Uterus (tissue), 2 donors: Measurements from ENCODE around the gene SLC35F3.
"Not testable (repeated sequence)": the region's sequence is repeated elsewhere in the genome, so short reads cannot be mapped to it uniquely, and the experiment has no call there.

Source experiments
- POLR2A ChIP-seq, 2 donors: fragments of 450-650 bp; IDR thresholded peaks; one replicate each; pipeline ENCODE4 v1.6.1; 2016; ENCODE audit warnings: antibody characterized with exemption in 2 of 2, mild to moderate bottlenecking in 1 of 2, moderate library complexity in 1 of 2
- TF ChIP-seq, protein P1 (sequence below), 4 experiments: fragments of 200-600 bp in 2 of 4; fragments of 450-650 bp in 2 of 4; sonication (generic) in 2 of 4; IDR thresholded peaks; one replicate each; pipeline ENCODE4 v1.5.1; 2016 to 2019; ENCODE audit warnings: antibody characterized with exemption in 4 of 4, mild to moderate bottlenecking in 2 of 4, moderate library complexity in 1 of 4

DNA sequence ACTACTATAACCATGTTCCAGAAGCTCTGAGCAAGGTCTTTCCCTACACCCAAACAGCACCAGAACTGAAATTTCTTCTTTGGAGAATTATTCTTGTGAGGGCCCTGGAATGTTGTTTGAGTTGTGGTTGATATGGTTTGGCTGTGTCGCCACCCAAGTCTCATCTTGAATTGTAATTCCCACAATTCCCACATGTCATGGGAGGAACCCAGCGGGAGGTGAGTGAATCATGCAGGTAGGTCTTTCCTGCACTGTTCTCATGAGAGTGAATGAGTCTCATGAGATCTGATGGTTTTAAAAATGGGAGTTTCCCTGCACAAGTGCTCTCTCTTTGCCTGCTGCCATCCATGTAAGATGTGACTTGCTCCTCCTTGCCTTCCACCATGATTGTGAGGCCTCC is 272.4 kb downstream of the SLC35F3 start:
- TF ChIP-seq, protein P1, sequence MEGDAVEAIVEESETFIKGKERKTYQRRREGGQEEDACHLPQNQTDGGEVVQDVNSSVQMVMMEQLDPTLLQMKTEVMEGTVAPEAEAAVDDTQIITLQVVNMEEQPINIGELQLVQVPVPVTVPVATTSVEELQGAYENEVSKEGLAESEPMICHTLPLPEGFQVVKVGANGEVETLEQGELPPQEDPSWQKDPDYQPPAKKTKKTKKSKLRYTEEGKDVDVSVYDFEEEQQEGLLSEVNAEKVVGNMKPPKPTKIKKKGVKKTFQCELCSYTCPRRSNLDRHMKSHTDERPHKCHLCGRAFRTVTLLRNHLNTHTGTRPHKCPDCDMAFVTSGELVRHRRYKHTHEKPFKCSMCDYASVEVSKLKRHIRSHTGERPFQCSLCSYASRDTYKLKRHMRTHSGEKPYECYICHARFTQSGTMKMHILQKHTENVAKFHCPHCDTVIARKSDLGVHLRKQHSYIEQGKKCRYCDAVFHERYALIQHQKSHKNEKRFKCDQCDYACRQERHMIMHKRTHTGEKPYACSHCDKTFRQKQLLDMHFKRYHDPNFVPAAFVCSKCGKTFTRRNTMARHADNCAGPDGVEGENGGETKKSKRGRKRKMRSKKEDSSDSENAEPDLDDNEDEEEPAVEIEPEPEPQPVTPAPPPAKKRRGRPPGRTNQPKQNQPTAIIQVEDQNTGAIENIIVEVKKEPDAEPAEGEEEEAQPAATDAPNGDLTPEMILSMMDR (IDR thresholded peaks at IDR 0.05) = not testable (repeated sequence)
- TF ChIP-seq POLR2A (IDR thresholded peaks at IDR 0.05) = not testable (repeated sequence)
